ENCODE data around the gene ZWILCH. TPM values are rescaled to one million over a fixed set of nuclear protein-coding genes. Genes with fewer than 3 reads are reported as not detected.

ZWILCH gene
- total and polyA plus RNA-seq, 2 experiments from 2014 or later: 51.0 to 64.1 TPM

- H3K4me2 ChIP-seq: no peak overlapping the region
- no peak overlapping the region for H3K27ac ChIP-seq (ENCODE audit: low read depth)
- H3K36me3 ChIP-seq (ENCODE audit: insufficient read depth): peaks cover 10% of the 10 kb centered on the region
Measured at GRCh38 chr15:66481107-66481856, 23.8 kb upstream of the ZWILCH start.

GRCh38 chr15:66482539-66482938 lies 22.6 kb upstream of the ZWILCH start:
- H3K9me3 Mint-ChIP-seq: no peaks in the 10 kb centered on the region
- peaks cover 6% of the 10 kb centered on the region; the same call in 2 of the 3 replicates for H3K4me1 Mint-ChIP-seq
- H3K4me3 ChIP-seq: no peak overlapping the region
- no peak for ATAC-seq
- H3K27me3 ChIP-seq (ENCODE audit: insufficient read depth): no peaks in the 10 kb centered on the region
- peaks cover 15% of the 10 kb centered on the region for H3K36me3 ChIP-seq (ENCODE audit: insufficient read depth)
- no peak overlapping the region for H3K4me3 Mint-ChIP-seq
- H3K27ac Mint-ChIP-seq: no peak overlapping the region
- DNase-seq (ENCODE audit: low spot score): no peak
- H3K27ac ChIP-seq (ENCODE audit: low read depth): peak overlapping the region; percentile 32; the same call in 1 of the 2 replicates
- no peak overlapping the region for H3K4me2 ChIP-seq
- H3F3A ChIP-seq (replicated peaks; ENCODE audit: low read depth): no peaks in the 10 kb centered on the region
- TF ChIP-seq NANOG (IDR thresholded peaks at IDR 0.05; ENCODE audit: borderline replicate concordance): no peak
- no peak overlapping the region for H2AFZ ChIP-seq
- H4K20me1 ChIP-seq (replicated peaks; ENCODE audit: insufficient read depth): no peaks in the 10 kb centered on the region; the same call in 1 of the 2 replicates
- H3K9me2 ChIP-seq (ENCODE audit: insufficient read depth): no peaks in the 10 kb centered on the region
- peaks cover 6% of the 10 kb centered on the region for H3K27me3 Mint-ChIP-seq (ENCODE audit: insufficient read depth, low read depth, poor library complexity)
- H3K36me3 Mint-ChIP-seq (ENCODE audit: low read depth): peaks cover 41% of the 10 kb centered on the region
- H3K4me1 ChIP-seq (ENCODE audit: insufficient read depth): no peaks in the 10 kb centered on the region
- no peaks in the 10 kb centered on the region for H3K79me2 ChIP-seq (replicated peaks; ENCODE audit: insufficient read depth)

More at GRCh38 chr15:66481107-66481856, 23.8 kb upstream of the ZWILCH start:
- Histone ChIP-seq H2AFZ (no peak overlapping the region), H3K9me2 (ENCODE audit: insufficient read depth) (no peaks in the 10 kb centered on the region), H3F3A (replicated peaks; ENCODE audit: low read depth) (no peaks in the 10 kb centered on the region), H3K27me3 (ENCODE audit: insufficient read depth) (no peaks in the 10 kb centered on the region), H3K4me3 (no peak overlapping the region), H3K79me2 (replicated peaks; ENCODE audit: insufficient read depth) (peaks cover under 1% of the 10 kb centered on the region; the same call in 1 of the 2 replicates), H3K4me1 (ENCODE audit: insufficient read depth) (peaks cover 3% of the 10 kb centered on the region), H4K20me1 (replicated peaks; ENCODE audit: insufficient read depth) (no peaks in the 10 kb centered on the region; the same call in 1 of the 2 replicates)
- H3K4me3 Mint-ChIP-seq: no peak overlapping the region
- peaks cover 17% of the 10 kb centered on the region for H3K4me1 Mint-ChIP-seq
- DNase-seq (ENCODE audit: low spot score) (no peak), ATAC-seq (no peak)
- H3K27ac Mint-ChIP-seq: peak overlapping the region; percentile 33
- TF ChIP-seq NANOG (IDR thresholded peaks at IDR 0.05; ENCODE audit: borderline replicate concordance) (no peak), ZNF114 (CRISPR knock-in tag; IDR thresholded peaks at IDR 0.05) (no peak), CREB1 (CRISPR knock-in tag; IDR thresholded peaks at IDR 0.05; ENCODE audit: low read depth) (no peak), EZH2phosphoT487 (IDR thresholded peaks at IDR 0.05; ENCODE audit: unreplicated experiment) (no peak), JUNB (IDR thresholded peaks at IDR 0.05; ENCODE audit: unreplicated experiment) (no peak), ZNF331 (CRISPR knock-in tag; IDR thresholded peaks at IDR 0.05; ENCODE audit: low read depth) (no peak), ETS1 (IDR thresholded peaks at IDR 0.05) (no peak)
- H3K36me3 Mint-ChIP-seq (ENCODE audit: low read depth): peaks cover 33% of the 10 kb centered on the region
- no peaks in the 10 kb centered on the region for H3K9me3 Mint-ChIP-seq
- peaks cover 11% of the 10 kb centered on the region for H3K27me3 Mint-ChIP-seq (ENCODE audit: insufficient read depth, low read depth, poor library complexity)

- Histone ChIP-seq H3F3A (replicated peaks; ENCODE audit: low read depth) (no peaks in the 10 kb centered on the region), H3K4me3 (no peak overlapping the region), H3K27ac (ENCODE audit: low read depth) (0 out of 2 replicates have a peak overlapping the region, but pooled peaks have one; percentile 50), H3K79me2 (replicated peaks; ENCODE audit: insufficient read depth) (no peaks in the 10 kb centered on the region), H3K36me3 (ENCODE audit: insufficient read depth) (peaks cover 16% of the 10 kb centered on the region), H3K9me2 (ENCODE audit: insufficient read depth) (no peaks in the 10 kb centered on the region), H2AFZ (no peak overlapping the region), H3K27me3 (ENCODE audit: insufficient read depth) (no peaks in the 10 kb centered on the region), H4K20me1 (replicated peaks; ENCODE audit: insufficient read depth) (no peaks in the 10 kb centered on the region; the same call in 1 of the 2 replicates), H3K4me1 (ENCODE audit: insufficient read depth) (no peaks in the 10 kb centered on the region), H3K4me2 (no peak overlapping the region)
- ATAC-seq: no peak
- no peak overlapping the region for H3K4me3 Mint-ChIP-seq
- peaks cover 47% of the 10 kb centered on the region for H3K36me3 Mint-ChIP-seq (ENCODE audit: low read depth)
- H3K9me3 Mint-ChIP-seq: no peaks in the 10 kb centered on the region
- no peak overlapping the region for H3K27ac Mint-ChIP-seq
- peaks cover 6% of the 10 kb centered on the region; the same call in 2 of the 3 replicates for H3K4me1 Mint-ChIP-seq
- H3K27me3 Mint-ChIP-seq (ENCODE audit: insufficient read depth, low read depth, poor library complexity): peaks cover 11% of the 10 kb centered on the region
- no peak for DNase-seq (ENCODE audit: low spot score)
- TF ChIP-seq JUNB (IDR thresholded peaks at IDR 0.05; ENCODE audit: unreplicated experiment) (no peak), EZH2phosphoT487 (IDR thresholded peaks at IDR 0.05; ENCODE audit: unreplicated experiment) (no peak), ETS1 (IDR thresholded peaks at IDR 0.05) (no peak), ZNF114 (CRISPR knock-in tag; IDR thresholded peaks at IDR 0.05) (no peak)
Measured at GRCh38 chr15:66483131-66483566, 22.0 kb upstream of the ZWILCH start.

Measured in GM23338 (cell line).